Measurements from ENCODE around the gene KCNK2.
"Not testable (repeated sequence)": the region's sequence is repeated elsewhere in the genome, so short reads cannot be mapped to it uniquely, and the experiment has no call there.

The KCNK2 gene

DNA sequence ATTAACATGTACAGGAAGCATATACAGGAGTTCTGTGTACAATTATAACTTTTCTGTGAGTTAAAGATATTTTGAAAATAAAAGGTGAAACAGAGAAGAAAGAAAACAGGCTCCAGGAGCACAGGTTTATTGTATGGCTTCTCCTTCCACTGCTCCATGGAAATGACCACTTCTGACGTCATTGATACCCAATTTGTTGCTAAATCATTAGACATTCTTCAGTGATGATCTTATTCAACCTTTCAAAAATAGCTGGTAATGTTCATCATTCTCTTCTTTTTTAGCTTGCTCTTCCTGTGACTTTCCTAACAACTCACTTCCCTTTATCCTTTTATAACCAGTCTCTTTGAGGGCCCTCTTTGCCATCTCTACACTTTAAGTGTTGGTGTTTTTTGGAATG lies 77.8 kb downstream of the KCNK2 start:
- no peaks in the 10 kb centered on the region for H3K4me1 ChIP-seq (ENCODE audit: low read depth, poor library complexity, severe bottlenecking)
- H3K36me3 ChIP-seq (ENCODE audit: insufficient read depth) = no peaks in the 10 kb centered on the region
- TF ChIP-seq, protein P1, sequence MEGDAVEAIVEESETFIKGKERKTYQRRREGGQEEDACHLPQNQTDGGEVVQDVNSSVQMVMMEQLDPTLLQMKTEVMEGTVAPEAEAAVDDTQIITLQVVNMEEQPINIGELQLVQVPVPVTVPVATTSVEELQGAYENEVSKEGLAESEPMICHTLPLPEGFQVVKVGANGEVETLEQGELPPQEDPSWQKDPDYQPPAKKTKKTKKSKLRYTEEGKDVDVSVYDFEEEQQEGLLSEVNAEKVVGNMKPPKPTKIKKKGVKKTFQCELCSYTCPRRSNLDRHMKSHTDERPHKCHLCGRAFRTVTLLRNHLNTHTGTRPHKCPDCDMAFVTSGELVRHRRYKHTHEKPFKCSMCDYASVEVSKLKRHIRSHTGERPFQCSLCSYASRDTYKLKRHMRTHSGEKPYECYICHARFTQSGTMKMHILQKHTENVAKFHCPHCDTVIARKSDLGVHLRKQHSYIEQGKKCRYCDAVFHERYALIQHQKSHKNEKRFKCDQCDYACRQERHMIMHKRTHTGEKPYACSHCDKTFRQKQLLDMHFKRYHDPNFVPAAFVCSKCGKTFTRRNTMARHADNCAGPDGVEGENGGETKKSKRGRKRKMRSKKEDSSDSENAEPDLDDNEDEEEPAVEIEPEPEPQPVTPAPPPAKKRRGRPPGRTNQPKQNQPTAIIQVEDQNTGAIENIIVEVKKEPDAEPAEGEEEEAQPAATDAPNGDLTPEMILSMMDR (conservative IDR thresholded peaks at IDR 0.05; ENCODE audit: low read depth, low read length) = no peak
- H3K27me3 ChIP-seq (ENCODE audit: insufficient read depth, low read depth) = no peaks in the 10 kb centered on the region
- H3K4me3 ChIP-seq (IDR thresholded peaks at IDR 0.05; ENCODE audit: insufficient read depth, low read depth, low read length) = no peak overlapping the region
- H2AFZ ChIP-seq (ENCODE audit: low read depth) = no peak overlapping the region
- H3K27ac ChIP-seq = no peak overlapping the region
- H4K20me1 ChIP-seq (ENCODE audit: insufficient read depth) = no peaks in the 10 kb centered on the region
- no peak overlapping the region for H3K4me2 ChIP-seq
- no peaks in the 10 kb centered on the region for H3K79me2 ChIP-seq (ENCODE audit: insufficient read depth, low read depth)
- H3K9ac ChIP-seq = no peak overlapping the region

GRCh38 chr1:215163144-215163543 lies 80.6 kb downstream of the KCNK2 start:
- not testable (repeated sequence) for H3K79me2 ChIP-seq (ENCODE audit: insufficient read depth, low read depth)

GRCh38 chr1:215166886-215167285 lies 84.3 kb downstream of the KCNK2 start:
- Histone ChIP-seq H3K4me3 (IDR thresholded peaks at IDR 0.05; ENCODE audit: insufficient read depth, low read depth, low read length) (no peak overlapping the region), H3K27me3 (ENCODE audit: insufficient read depth, low read depth) (no peaks in the 10 kb centered on the region), H3K9ac (no peak overlapping the region), H3K36me3 (ENCODE audit: insufficient read depth) (no peaks in the 10 kb centered on the region), H3K4me2 (no peak overlapping the region), H3K4me1 (ENCODE audit: low read depth, poor library complexity, severe bottlenecking) (no peaks in the 10 kb centered on the region), H3K27ac (no peak overlapping the region), H3K79me2 (ENCODE audit: insufficient read depth, low read depth) (no peaks in the 10 kb centered on the region), H4K20me1 (ENCODE audit: insufficient read depth) (no peaks in the 10 kb centered on the region), H2AFZ (ENCODE audit: low read depth) (no peak overlapping the region)
- TF ChIP-seq, protein P1 (conservative IDR thresholded peaks at IDR 0.05; ENCODE audit: low read depth, low read length) = no peak

More at GRCh38 chr1:215163144-215163543, 80.6 kb downstream of the KCNK2 start:
- not testable (repeated sequence) for H3K4me1 ChIP-seq (ENCODE audit: low read depth, poor library complexity, severe bottlenecking); H4K20me1 ChIP-seq (ENCODE audit: insufficient read depth); H3K4me3 ChIP-seq (IDR thresholded peaks at IDR 0.05; ENCODE audit: insufficient read depth, low read depth, low read length); H2AFZ ChIP-seq (ENCODE audit: low read depth); H3K9ac ChIP-seq; H3K27ac ChIP-seq; H3K27me3 ChIP-seq (ENCODE audit: insufficient read depth, low read depth); H3K36me3 ChIP-seq (ENCODE audit: insufficient read depth); H3K4me2 ChIP-seq

DNA sequence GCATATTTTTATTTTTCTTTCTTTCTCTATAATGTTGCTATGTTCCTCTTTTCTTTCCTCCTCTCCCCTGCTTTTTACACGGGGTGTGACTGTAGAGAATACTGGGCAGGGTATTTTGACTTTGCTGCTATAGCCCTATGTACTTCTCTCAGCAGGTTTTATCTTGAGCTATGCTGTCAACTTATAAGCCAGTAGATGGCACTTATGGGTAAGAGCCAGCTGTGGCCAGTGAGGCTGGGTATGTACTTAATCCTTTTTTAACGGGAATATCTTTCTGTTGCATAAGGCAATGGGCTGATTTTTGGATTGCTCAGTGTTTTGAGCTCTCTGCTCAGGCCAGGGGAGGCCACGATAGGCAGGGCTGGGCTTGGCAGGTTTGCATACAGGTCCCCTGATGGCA lies 99.0 kb downstream of the KCNK2 start:
- Histone ChIP-seq H3K36me3 (ENCODE audit: insufficient read depth) (no peaks in the 10 kb centered on the region), H3K4me1 (ENCODE audit: low read depth, poor library complexity, severe bottlenecking) (no peaks in the 10 kb centered on the region)
- TF ChIP-seq, protein P1 (conservative IDR thresholded peaks at IDR 0.05; ENCODE audit: low read depth, low read length) = no peak

DNA sequence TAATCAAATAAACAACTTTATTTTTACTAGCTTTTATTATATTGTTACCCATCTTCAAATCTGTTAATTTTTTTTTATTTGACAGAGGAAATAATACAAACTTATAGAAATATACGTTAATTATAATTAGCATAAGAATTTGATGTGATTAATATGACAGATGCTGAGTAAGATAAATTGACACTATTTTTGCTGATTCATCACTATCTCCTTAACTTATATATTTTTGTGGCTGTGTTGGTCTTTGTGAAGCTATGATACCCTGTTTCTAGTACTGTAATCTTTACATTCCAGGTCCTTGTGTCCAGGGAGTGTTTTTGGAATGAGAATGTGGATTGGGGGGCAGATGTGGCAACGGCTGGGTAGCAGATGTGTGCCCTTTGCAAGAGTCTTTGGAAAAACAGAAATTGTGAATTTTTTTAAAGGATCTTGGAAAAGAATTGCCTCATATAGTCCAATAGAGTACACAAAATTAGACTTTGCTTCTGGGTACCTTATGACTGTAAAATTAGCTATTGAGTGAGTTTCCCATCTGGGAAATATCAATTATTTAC lies 102.6 kb downstream of the KCNK2 start:
- TF ChIP-seq, protein P1 (conservative IDR thresholded peaks at IDR 0.05; ENCODE audit: low read depth, low read length) = no peak
- Histone ChIP-seq H3K9ac (no peak overlapping the region), H3K4me1 (ENCODE audit: low read depth, poor library complexity, severe bottlenecking) (no peaks in the 10 kb centered on the region), H3K79me2 (ENCODE audit: insufficient read depth, low read depth) (no peaks in the 10 kb centered on the region), H4K20me1 (ENCODE audit: insufficient read depth) (no peaks in the 10 kb centered on the region), H3K27me3 (ENCODE audit: insufficient read depth, low read depth) (no peaks in the 10 kb centered on the region), H3K4me2 (no peak overlapping the region), H3K27ac (no peak overlapping the region), H3K4me3 (IDR thresholded peaks at IDR 0.05; ENCODE audit: insufficient read depth, low read depth, low read length) (no peak overlapping the region), H2AFZ (ENCODE audit: low read depth) (no peak overlapping the region), H3K36me3 (ENCODE audit: insufficient read depth) (no peaks in the 10 kb centered on the region)

More for the DNA sequence above, 99.0 kb downstream of the KCNK2 start:
- Histone ChIP-seq H2AFZ (ENCODE audit: low read depth) (no peak overlapping the region), H3K9ac (no peak overlapping the region), H3K79me2 (ENCODE audit: insufficient read depth, low read depth) (no peaks in the 10 kb centered on the region), H3K4me3 (IDR thresholded peaks at IDR 0.05; ENCODE audit: insufficient read depth, low read depth, low read length) (no peak overlapping the region), H4K20me1 (ENCODE audit: insufficient read depth) (no peaks in the 10 kb centered on the region), H3K27me3 (ENCODE audit: insufficient read depth, low read depth) (no peaks in the 10 kb centered on the region), H3K27ac (no peak overlapping the region), H3K4me2 (no peak overlapping the region)
